G401 (cell line): Measurements from ENCODE around the gene IGF2BP1. TPM values are rescaled to one million over a fixed set of nuclear protein-coding genes. Genes with fewer than 3 reads are reported as not detected.
A peak's percentile ranks its signal among the peaks of the same experiment; 100 is the strongest.
"Not testable (repeated sequence)": the region's sequence is repeated elsewhere in the genome, so short reads cannot be mapped to it uniquely, and the experiment has no call there.

Experiments
- DNase-seq: peaks from one replicate; pipeline ENCODE4 v3.0.0-alpha.2; 2015; ENCODE audit warnings: low spot score
- in situ Hi-C: cut with HindIII; loops from 2 replicates; pipeline ENCODE4 v1.10.0; 2016; ENCODE audit warnings: low sequenced_read_pairs, mixed read lengths
- total RNA-seq: library from RNA; depleted of rRNA; stranded (reverse); fragments of >200 nt; shearing (Covaris generic); gene quantifications from 2 replicates; pipeline ENCODE4 v1.2.3, GENCODE V29; 2014

Gene IGF2BP1
- total RNA-seq, 1 experiment from 2014 or later: 86.2 TPM

DNA sequence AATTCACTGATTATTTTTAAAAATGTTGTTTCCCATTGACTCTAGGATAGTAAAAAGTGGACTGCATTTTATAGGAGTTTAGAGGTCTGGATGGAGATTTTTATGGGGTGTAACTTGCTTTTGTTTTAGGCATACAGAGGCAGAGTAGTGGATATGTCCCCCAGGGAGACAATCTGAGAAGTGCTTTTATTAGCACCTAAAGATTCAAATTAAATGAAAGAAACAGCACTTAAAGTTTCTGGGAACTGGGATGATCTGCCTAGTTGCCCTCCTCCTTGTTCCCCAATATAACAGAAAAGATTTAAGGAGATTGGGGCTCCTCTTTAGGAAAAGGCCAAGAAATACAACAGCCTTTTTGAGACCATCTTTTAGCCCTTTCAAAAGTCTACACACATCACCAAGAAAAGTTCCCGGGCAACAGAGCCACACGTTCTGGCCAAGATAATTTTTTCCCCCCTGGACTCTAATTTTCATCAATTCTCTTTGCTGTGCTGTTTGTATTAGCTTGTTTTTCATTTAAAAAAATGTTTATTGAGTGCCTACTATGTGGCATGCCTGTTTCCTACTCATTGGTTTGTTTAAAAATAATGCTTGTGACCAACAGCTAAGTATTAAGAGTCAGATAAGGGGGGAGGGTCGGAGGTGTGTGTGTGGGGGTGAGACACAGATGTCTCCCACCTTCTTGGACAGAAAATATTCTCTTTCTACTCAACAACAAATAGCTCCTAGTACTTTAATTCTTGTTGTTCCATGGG, 2.5 kb upstream of the IGF2BP1 start:
- no peak for DNase-seq
- in situ Hi-C loops: no loop called here

- in situ Hi-C loops: no loop called here
Measured at GRCh38 chr17:48995304-48995973, 1.7 kb upstream of the IGF2BP1 start.

DNA sequence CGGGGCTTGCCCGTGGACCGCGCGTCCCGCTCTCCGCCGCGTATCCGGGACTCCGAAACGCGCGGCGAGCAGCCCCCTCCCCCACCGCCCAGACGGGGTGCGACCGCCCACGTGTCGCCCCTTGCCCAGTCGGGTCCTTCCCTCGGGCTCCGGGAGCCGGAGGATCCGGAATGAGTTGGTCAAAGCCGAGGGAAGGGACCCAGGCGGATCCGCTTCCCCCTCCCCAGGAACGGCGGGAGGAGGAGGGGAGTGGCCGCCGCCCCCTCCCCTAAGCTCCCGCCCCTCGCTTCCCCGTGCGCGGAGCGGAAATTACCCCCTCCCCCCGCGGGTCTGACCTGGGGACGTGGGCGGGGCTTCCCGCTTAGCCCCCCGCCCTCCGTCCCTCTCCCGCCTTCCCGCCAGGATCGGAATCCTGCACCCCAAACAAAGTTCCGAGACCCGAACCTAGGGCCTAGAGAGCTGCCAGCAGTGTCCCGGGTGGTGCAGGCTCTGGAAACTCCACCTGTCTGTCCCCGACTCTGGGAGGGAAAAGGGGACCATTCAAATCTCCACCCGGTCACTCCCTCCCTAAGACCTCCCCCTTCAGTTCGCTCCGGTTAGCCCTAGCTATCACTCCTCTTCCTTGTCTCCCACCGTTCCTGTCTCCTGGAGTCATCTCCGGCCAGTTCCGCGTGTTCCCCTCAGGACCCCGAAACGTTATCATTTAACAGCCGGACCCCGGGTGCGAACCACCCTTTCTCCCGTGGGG, 1.0 kb upstream of the IGF2BP1 start:
- in situ Hi-C loops: no loop called here
- peak; percentile 50 for DNase-seq

More at GRCh38 chr17:48995304-48995973, 1.7 kb upstream of the IGF2BP1 start:
- peak; percentile 22 for DNase-seq

DNA sequence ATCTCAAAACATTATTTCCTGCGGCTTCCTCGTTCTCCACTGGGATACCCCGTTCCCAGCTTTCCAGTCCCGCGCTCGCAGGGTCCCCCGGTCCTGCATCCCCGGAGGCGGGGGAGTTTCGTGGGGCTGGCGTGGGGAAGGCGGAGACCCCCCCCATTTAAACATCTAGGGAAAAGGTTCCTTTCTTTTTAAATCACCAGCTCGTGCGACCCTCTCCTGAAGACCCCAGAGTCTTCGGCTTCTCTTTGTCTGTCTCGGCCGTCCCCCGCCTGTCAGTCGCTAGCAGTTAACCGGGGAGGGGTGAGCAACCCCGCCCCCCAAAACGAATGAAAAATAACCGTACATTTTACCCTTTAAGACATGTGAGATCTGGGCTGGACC, 473 bp upstream of the IGF2BP1 start:
- in situ Hi-C loops: no loop called here
- DNase-seq: no peak

DNA sequence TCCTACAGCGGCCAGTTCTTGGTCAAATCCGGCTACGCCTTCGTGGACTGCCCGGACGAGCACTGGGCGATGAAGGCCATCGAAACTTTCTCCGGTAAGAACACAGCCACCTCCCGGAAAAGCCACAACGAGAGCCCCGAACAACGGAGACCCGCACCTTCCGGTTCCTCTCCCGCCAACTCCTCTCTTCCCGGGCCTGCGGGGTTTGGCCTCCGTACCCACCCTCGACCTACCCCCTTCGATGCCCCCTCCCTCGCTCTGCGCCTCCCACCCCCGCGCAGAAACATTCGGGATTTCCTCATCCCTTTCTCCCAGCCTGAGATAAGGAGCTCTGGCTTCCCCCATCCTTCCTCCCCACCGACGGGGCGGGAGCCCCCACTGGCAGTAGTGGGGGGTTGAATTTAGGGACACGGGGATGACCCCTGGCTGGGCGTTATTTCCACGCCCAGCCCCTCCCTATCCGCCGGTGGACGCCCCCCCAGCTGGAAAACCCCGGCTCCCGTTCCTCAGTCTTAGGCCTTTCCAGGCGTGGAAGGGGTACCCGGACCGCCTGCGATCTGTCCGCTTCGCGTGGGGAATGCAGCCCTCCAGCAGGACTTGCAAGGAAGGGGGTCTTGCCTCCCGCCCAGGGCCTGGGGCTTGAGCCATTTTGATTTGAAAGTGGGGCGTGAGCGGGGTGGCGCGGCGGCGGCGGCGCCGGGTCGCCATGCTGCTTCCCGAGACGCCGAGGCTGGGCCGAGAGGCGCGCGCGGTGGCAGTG, 822 bp downstream of the IGF2BP1 start:
- no peak for DNase-seq
- in situ Hi-C loops: no loop called here

DNA sequence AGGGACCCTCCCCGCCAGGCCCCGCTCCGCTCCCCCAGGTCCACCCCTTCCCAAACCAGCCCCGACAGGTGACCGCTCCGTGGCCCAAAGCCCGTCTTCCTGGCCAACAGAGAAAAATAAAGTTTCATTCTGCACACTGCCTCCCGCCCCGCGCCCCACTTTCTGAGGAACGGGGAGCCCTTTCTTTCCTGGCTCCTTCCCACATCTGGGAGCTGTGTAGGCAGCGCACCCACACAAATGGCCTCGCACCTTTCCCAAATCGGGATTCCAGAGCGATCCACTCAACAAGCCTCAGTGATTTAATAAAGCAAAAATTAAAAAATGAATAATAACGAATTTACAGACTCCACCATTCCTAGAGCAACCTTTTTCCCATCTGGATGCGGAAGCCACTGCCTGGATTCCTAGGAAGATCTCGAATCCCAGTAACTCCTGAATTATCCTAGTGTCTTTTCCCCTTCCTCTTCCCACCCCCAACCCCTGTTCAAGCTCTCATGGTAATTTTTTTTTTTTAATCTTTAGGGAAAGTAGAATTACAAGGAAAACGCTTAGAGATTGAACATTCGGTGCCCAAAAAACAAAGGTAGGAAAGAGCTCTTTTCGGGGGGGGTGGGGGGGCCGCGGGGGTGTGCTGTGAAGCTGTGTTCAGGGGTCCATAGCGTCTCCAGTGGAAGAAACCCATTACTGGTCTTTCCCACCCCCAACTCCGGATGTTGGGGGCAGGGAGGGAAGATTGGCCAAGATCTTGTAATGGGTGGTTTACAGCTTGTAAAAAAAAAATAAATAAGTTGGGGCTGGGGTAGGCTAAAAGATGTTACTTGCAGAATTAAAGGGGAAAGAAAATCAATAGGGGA, 1.6 kb downstream of the IGF2BP1 start:
- no peak for DNase-seq
- in situ Hi-C loops: no loop called here

GRCh38 chr17:49000943-49001342, 3.8 kb downstream of the IGF2BP1 start:
- DNase-seq: no peak
- in situ Hi-C loops: no loop called here

DNA sequence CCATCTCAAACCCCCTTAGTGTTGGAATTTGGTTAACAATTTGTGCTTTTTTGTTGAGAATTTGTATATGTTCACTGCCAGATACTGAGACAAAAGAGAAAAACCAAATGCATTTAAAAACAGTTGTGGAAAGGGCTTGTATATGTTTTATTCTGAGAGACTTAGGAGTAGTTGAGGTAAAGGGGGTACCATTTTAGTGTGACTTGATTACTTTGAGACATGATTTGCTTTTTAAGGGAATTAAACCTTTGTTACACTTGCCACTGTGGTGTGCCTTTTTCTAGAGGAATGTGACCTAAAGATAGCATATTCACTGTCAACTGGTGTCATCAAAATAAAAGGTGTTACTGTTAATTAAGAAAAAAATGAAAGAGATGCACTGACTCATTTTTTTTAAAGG, 4.5 kb downstream of the IGF2BP1 start:
- in situ Hi-C loops: no loop called here
- no peak for DNase-seq

- no peak for DNase-seq
- in situ Hi-C loops: no loop called here
Measured at GRCh38 chr17:49002331-49002730, 5.1 kb downstream of the IGF2BP1 start.

DNA sequence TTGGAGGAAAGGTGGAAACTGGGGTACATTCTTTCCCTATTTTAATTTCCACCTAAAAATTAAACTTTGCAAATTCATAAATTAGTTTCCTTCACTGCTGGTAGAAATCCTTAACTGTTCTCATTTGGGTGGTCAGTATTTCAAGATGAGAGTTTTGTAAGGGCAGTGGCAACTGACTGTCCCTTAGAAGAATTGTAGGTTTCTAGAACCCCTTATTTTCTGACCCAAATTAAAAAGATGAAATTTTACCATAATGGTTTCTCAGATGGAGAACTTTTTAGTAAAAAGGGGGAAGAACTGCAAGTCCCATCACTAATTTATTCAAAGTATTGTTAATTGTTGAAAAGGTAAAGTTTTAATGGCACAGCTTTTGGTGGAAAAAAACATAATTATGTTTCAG, 5.6 kb downstream of the IGF2BP1 start:
- no peak for DNase-seq
- in situ Hi-C loops: no loop called here

GRCh38 chr17:49003557-49004511, 6.6 kb downstream of the IGF2BP1 start:
- no peak for DNase-seq
- in situ Hi-C loops: no loop called here

DNA sequence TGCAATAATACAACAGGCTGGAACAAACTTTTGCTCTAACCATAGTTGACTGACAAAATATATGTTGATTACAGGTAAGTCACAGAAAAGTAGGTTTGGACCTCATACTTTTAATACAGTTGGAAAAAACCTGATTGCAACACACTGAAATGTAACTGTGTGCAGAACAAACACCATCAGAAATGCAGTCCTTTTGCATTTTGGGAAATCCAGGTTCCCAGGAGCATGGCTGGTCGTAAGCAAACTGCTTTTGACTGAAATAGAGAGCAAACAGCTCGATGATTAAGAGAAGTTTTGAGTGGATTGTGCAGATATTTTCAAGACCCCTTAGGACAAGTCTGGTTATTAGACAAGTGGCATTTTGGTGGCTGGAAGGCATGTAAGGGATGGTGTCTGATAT, 8.0 kb downstream of the IGF2BP1 start:
- in situ Hi-C loops: no loop called here
- no peak for DNase-seq

GRCh38 chr17:49008908-49009307, 11.7 kb downstream of the IGF2BP1 start:
- in situ Hi-C loops, DNase-seq: not testable (repeated sequence)

DNA sequence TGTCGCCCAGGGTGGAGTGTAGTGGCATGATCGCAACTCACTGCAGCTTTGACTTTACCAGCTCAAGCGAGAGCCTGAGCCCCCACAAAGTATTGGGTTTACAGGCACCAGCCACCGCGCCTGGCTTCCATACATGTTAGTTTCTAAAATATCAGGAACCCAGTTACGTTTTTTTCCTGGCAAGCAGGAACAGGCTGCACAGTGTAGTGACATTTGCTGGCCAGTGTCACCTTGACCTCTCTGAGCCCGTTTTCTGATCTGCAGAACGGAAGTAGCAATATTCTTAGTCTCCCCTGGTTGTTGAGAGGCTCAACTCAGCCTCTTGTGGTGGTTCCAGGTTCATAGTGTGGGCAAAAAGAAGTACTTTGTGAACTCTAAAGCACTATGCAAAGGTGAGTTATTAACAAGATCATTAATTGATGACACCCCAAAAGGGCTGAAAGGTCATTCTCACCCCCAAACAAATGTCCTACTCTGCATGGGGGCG, 15.6 kb downstream of the IGF2BP1 start:
- in situ Hi-C loops: no loop called here
- DNase-seq: no peak

GRCh38 chr17:49013311-49014213, 16.4 kb downstream of the IGF2BP1 start:
- in situ Hi-C loops: no loop called here
- no peak for DNase-seq

DNA sequence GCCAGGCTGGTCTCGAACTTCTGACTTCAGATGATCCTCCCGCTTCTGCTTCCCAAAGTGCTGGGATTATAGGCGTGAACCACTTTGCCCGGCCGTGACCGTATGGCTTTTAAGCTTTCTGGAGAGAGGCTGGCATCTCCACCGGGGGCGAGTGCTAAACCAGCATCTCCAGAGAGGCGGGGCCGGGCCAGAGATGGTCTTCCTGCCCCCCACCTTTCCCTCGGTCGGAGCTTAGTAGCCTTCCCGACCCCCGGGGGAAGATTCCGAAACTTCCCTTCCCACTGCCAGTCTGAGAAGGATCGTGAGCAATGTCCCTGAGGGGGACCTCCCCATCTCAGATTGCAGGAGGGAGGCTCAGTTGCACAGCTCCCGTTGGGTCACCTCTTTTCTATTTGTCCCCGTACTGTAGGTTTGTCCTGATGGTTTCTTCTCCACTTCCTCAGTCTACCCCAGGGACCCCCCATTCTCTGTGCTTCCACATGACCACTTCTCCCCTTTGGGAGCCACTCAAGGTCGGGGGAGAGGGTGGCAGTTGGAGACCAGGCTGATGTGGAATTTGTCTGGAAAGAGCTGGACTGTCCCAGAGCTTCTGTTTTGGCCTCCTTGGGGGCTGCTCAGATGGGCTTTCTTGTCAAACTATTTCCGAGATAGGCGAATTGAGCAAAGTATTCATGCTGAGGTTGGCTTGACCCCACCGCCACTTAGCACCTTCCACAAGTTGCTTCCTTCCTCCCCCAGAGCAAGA, 18.2 kb downstream of the IGF2BP1 start:
- no peak for DNase-seq
- in situ Hi-C loops: no loop called here
